Peyer's patch (tissue), 4 donors: ENCODE results near the gene PLEKHA7. TPM values are rescaled to one million over a fixed set of nuclear protein-coding genes. Genes with fewer than 3 reads are reported as not detected.
"Not testable (repeated sequence)": the region's sequence is repeated elsewhere in the genome, so short reads cannot be mapped to it uniquely, and the experiment has no call there.

ENCODE experiments used
- DNase-seq, 3 donors: peaks; one replicate each; pipeline ENCODE4 v3.0.0-alpha.2; 2017 to 2019
- H3K27ac ChIP-seq, 4 donors: fragments of 200-600 bp; sonication (generic); one replicate each; pipeline ENCODE4 v1.5.1; 2016 to 2019
- H3K27me3 ChIP-seq, 2 donors: fragments of 200-600 bp; sonication (generic); one replicate each; pipeline ENCODE4 v1.5.1; 2019
- H3K36me3 ChIP-seq, 3 donors: fragments of 200-600 bp; sonication (generic); one replicate each; pipeline ENCODE4 v1.5.1; 2016 to 2019
- H3K4me1 ChIP-seq, 4 donors: fragments of 200-600 bp; sonication (generic); one replicate each; pipeline ENCODE4 v1.5.1; 2016 to 2019
- H3K4me3 ChIP-seq, 4 donors: fragments of 200-600 bp; sonication (generic); 1 replicate in 3 of 4; 2 replicates in 1 of 4; pipeline ENCODE4 v1.5.1; 2016 to 2019; ENCODE audit warnings: mild to moderate bottlenecking in 1 of 4
- H3K9me3 ChIP-seq, 4 donors: fragments of 200-600 bp; sonication (generic); one replicate each; pipeline ENCODE4 v1.5.1; 2016 to 2019; ENCODE audit warnings: mild to moderate bottlenecking in 1 of 4
- CTCF ChIP-seq, 6 experiments: fragments of 450-650 bp in 4 of 6; fragments of 200-600 bp in 2 of 6; sonication (generic) in 1 of 6; IDR thresholded peaks; one replicate each; pipeline ENCODE4 v1.5.1; 2017 to 2019; ENCODE audit warnings: antibody characterized with exemption in 6 of 6, mild to moderate bottlenecking in 3 of 6, moderate library complexity in 1 of 6
- POLR2A ChIP-seq, 2 donors: fragments of 450-650 bp; IDR thresholded peaks; one replicate each; pipeline ENCODE4 v1.5.1; 2017; ENCODE audit warnings: antibody characterized with exemption in 2 of 2, mild to moderate bottlenecking in 2 of 2, moderate library complexity in 2 of 2
- total RNA-seq, 4 donors: library from RNA; depleted of rRNA; stranded (reverse); fragments of >200 nt; gene quantifications; one replicate each; pipeline ENCODE4 v1.1.0, GENCODE V29; 2016

The PLEKHA7 gene
- total RNA-seq, 4 donors from 2014 or later = 129 to 211 (median 176) TPM

- Histone ChIP-seq H3K4me1 (peaks cover 0 to 18% (median 6%) of the 10 kb centered on the region in 4 donors), H3K27ac (peak overlapping the region in 3 of 4 donors; percentile 86 to 97 (median 93)), H3K9me3 (no peaks in the 10 kb centered on the region), H3K36me3 (no peaks in the 10 kb centered on the region), H3K4me3 (peak overlapping the region; percentile 35 to 63 (median 50)), H3K27me3 (no peaks in the 10 kb centered on the region)
- TF ChIP-seq POLR2A (IDR thresholded peaks at IDR 0.05) (no peak), CTCF (IDR thresholded peaks at IDR 0.05) (no peak)
- DNase-seq = no peak
These were observed 89.8 kb downstream of the PLEKHA7 start for GRCh38 chr11:16924462-16924825.

GRCh38 chr11:16923987-16924386 lies 90.2 kb downstream of the PLEKHA7 start:
- Histone ChIP-seq H3K4me3 (peak overlapping the region in 3 of 4 donors; percentile 35 to 63 (median 55)), H3K4me1 (peaks cover 0 to 18% (median 6%) of the 10 kb centered on the region in 4 donors), H3K27ac (peak overlapping the region in 3 of 4 donors; percentile 86 to 97 (median 93)), H3K27me3 (no peaks in the 10 kb centered on the region), H3K9me3 (no peaks in the 10 kb centered on the region), H3K36me3 (no peaks in the 10 kb centered on the region)
- DNase-seq = peak in 2 of 3 donors; percentile 77 to 83
- TF ChIP-seq CTCF (IDR thresholded peaks at IDR 0.05) (no peak), POLR2A (IDR thresholded peaks at IDR 0.05) (peak in 1 of 2 donors; percentile 57)

- H3K27me3 ChIP-seq = no peaks in the 10 kb centered on the region
- no peak overlapping the region for H3K4me3 ChIP-seq
- no peak for TF ChIP-seq CTCF (IDR thresholded peaks at IDR 0.05)
- TF ChIP-seq POLR2A (IDR thresholded peaks at IDR 0.05) = no peak
- no peak for DNase-seq
- H3K9me3 ChIP-seq = no peaks in the 10 kb centered on the region
- peak overlapping the region in 3 of 4 donors; percentile 86 to 97 (median 93) for H3K27ac ChIP-seq
- H3K4me1 ChIP-seq = peaks cover 0 to 18% (median 6%) of the 10 kb centered on the region in 4 donors
- H3K36me3 ChIP-seq = no peaks in the 10 kb centered on the region
These were observed 92.5 kb downstream of the PLEKHA7 start for GRCh38 chr11:16921668-16922067.

- no peak for TF ChIP-seq CTCF (IDR thresholded peaks at IDR 0.05)
- no peak for TF ChIP-seq POLR2A (IDR thresholded peaks at IDR 0.05)
- Histone ChIP-seq H3K27me3 (no peaks in the 10 kb centered on the region), H3K4me3 (no peak overlapping the region), H3K27ac (peak overlapping the region in 2 of 4 donors; percentile 93 to 97), H3K4me1 (peaks cover 0 to 18% (median 6%) of the 10 kb centered on the region in 4 donors), H3K36me3 (no peaks in the 10 kb centered on the region), H3K9me3 (no peaks in the 10 kb centered on the region)
- DNase-seq = no peak
These were observed 93.2 kb downstream of the PLEKHA7 start for GRCh38 chr11:16921019-16921418.

- TF ChIP-seq POLR2A (IDR thresholded peaks at IDR 0.05) (peak in 1 of 2 donors; percentile 17), CTCF (IDR thresholded peaks at IDR 0.05) (no peak)
- H3K9me3 ChIP-seq = no peaks in the 10 kb centered on the region
- peaks cover 0 to 18% (median 4%) of the 10 kb centered on the region in 4 donors for H3K4me1 ChIP-seq
- peak in 1 of 3 donors; percentile 67 for DNase-seq
- H3K36me3 ChIP-seq = no peaks in the 10 kb centered on the region
- no peak overlapping the region for H3K4me3 ChIP-seq
- H3K27me3 ChIP-seq = no peaks in the 10 kb centered on the region
- peak overlapping the region in 2 of 4 donors; percentile 93 to 97 for H3K27ac ChIP-seq
These were observed 93.7 kb downstream of the PLEKHA7 start for GRCh38 chr11:16920559-16920958.

GRCh38 chr11:16918543-16919182 lies 95.6 kb downstream of the PLEKHA7 start:
- Histone ChIP-seq H3K4me1 (peaks cover 0 to 16% (median 0%) of the 10 kb centered on the region in 4 donors), H3K27ac (peak overlapping the region in 1 of 4 donors; percentile 65)
- DNase-seq = not testable (repeated sequence)

More at GRCh38 chr11:16918543-16919182, 95.6 kb downstream of the PLEKHA7 start:
- H3K27me3 ChIP-seq, H3K4me3 ChIP-seq, H3K9me3 ChIP-seq, H3K36me3 ChIP-seq: not testable (repeated sequence)
